SK-N-SH (cell line): ENCODE results near the gene PRMT2.
"Not testable (repeated sequence)": the region's sequence is repeated elsewhere in the genome, so short reads cannot be mapped to it uniquely, and the experiment has no call there.

Source experiments
- CHD2 ChIP-seq: fragments of 150-350 bp; IDR thresholded peaks from 2 replicates; pipeline ENCODE4 v1.6.1; 2018; ENCODE audit warnings: low read length; ENCODE audit not compliant: partially characterized antibody
- CTCF ChIP-seq: fragments of 200-600 bp; sonication (generic); IDR thresholded peaks from 2 replicates; pipeline ENCODE4 v1.6.1; 2017; ENCODE audit warnings: antibody characterized with exemption, mild to moderate bottlenecking, moderate library complexity
- EP300 ChIP-seq, 2 experiments: IDR thresholded peaks; 2 replicates each; pipeline versions ENCODE4 v1.4.0 to v1.6.1; 2012; ENCODE audit warnings: borderline replicate concordance in 1 of 2, low read depth in 1 of 2, low read length in 1 of 2
- TCF12 ChIP-seq: IDR thresholded peaks from 2 replicates; pipeline ENCODE4 v1.4.0; 2012

GRCh38 chr21:46630915-46631314 lies 4.6 kb upstream of the PRMT2 start:
- TF ChIP-seq CTCF; CHD2; EP300 (IDR thresholded peaks at IDR 0.05; ENCODE audit: borderline replicate concordance in 1 of 2, low read depth in 1 of 2, low read length in 1 of 2); TCF12: not testable (repeated sequence)
